Nephron (organoid): ENCODE results near the gene OGFR.
"Not testable (repeated sequence)": the region's sequence is repeated elsewhere in the genome, so short reads cannot be mapped to it uniquely, and the experiment has no call there.

Experiments
- H3K27ac Mint-ChIP-seq, 3 experiments: 2 replicates each; pipeline ENCODE4 v1.8.0; 2020; ENCODE audit warnings: mixed read lengths in 3 of 3, mild to moderate bottlenecking in 2 of 3, moderate library complexity in 1 of 3
- H3K27me3 Mint-ChIP-seq: 2 replicates; pipeline ENCODE4 v1.8.0; 2021; ENCODE audit warnings: low read depth, mild to moderate bottlenecking, moderate library complexity, mixed read lengths
- H3K36me3 Mint-ChIP-seq: 2 replicates; pipeline ENCODE4 v1.8.0; 2020; ENCODE audit warnings: low read depth, mixed read lengths
- H3K4me1 Mint-ChIP-seq: 2 replicates; pipeline ENCODE4 v1.8.0; 2020; ENCODE audit warnings: mixed read lengths
- H3K4me3 Mint-ChIP-seq, 3 experiments: 2 replicates each; pipeline ENCODE4 v1.8.0; 2020; ENCODE audit warnings: mild to moderate bottlenecking in 3 of 3, mixed read lengths in 3 of 3, moderate library complexity in 2 of 3
- H3K9me3 Mint-ChIP-seq: 2 replicates; pipeline ENCODE4 v1.8.0; 2020; ENCODE audit warnings: mixed read lengths
- TF ChIP-seq, protein P1 (sequence below), 3 experiments: fragments of 200-600 bp; sonication (generic); IDR thresholded peaks; one replicate each; pipeline ENCODE4 v1.5.0; 2021; ENCODE audit warnings: antibody characterized with exemption in 3 of 3; ENCODE audit not compliant: unreplicated experiment in 3 of 3

OGFR gene

DNA sequence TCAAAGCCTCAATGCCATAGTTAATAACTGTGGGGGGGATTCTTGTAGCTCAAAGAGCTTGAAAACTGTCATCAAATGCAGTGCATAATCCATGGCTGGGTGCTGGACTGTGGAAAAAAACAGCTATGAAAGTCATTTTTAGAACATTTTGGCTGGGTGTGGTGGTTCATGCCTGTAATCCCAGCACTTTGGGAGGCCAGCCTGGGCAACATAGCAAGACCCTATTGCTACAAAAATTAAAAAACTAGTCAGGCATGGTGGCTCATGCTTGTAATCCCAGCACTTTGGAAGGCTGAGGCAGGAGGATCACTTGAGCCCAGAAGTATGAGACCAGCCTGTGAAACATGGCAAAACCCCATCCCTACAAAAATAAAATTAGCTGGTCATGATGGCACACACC lies 44.8 kb downstream of the OGFR start:
- peaks cover 3% of the 10 kb centered on the region for H3K27me3 Mint-ChIP-seq
- H3K36me3 Mint-ChIP-seq, result peaks cover 34% of the 10 kb centered on the region
- H3K27ac Mint-ChIP-seq, result no peak overlapping the region
- peaks cover 22% of the 10 kb centered on the region for H3K4me1 Mint-ChIP-seq
- TF ChIP-seq, protein P1, sequence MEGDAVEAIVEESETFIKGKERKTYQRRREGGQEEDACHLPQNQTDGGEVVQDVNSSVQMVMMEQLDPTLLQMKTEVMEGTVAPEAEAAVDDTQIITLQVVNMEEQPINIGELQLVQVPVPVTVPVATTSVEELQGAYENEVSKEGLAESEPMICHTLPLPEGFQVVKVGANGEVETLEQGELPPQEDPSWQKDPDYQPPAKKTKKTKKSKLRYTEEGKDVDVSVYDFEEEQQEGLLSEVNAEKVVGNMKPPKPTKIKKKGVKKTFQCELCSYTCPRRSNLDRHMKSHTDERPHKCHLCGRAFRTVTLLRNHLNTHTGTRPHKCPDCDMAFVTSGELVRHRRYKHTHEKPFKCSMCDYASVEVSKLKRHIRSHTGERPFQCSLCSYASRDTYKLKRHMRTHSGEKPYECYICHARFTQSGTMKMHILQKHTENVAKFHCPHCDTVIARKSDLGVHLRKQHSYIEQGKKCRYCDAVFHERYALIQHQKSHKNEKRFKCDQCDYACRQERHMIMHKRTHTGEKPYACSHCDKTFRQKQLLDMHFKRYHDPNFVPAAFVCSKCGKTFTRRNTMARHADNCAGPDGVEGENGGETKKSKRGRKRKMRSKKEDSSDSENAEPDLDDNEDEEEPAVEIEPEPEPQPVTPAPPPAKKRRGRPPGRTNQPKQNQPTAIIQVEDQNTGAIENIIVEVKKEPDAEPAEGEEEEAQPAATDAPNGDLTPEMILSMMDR (IDR thresholded peaks at IDR 0.05; ENCODE audit: unreplicated experiment in 3 of 3), result no peak
- H3K9me3 Mint-ChIP-seq, result no peaks in the 10 kb centered on the region
- H3K4me3 Mint-ChIP-seq, result no peak overlapping the region

DNA sequence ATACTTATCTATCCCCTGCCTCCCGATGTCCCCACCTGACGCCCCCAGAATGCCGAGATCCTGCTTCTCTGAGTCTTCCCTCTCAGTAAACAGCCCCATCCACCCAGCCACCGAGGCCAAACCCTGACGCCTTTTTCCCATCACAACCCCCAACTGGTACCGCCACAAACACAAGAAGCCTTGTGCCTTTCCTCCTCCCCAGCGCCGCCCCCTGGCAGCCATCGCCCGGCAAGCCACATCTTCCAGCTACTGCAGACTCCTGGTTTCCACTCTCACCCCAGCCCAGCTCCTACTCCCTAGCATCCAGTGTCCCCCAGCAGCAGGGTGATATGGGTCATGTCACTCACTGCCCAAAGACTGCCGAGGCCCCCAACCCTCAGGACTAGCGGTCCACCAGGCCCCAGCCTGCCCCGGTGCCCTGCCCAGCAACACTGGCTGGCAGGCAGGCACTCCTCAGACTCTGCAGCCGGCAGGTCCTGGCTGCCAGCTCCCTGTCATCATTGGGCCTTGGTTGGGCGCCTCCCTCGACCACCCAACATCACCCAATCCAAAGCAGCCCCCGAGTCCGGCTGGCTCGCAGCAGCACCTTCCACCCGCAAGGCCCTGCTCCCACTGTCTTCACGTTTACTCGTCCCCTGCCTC lies 45.8 kb downstream of the OGFR start:
- TF ChIP-seq, protein P1 (IDR thresholded peaks at IDR 0.05; ENCODE audit: unreplicated experiment in 3 of 3), result no peak
- H3K36me3 Mint-ChIP-seq, result peaks cover 38% of the 10 kb centered on the region
- H3K9me3 Mint-ChIP-seq, result no peaks in the 10 kb centered on the region
- no peak overlapping the region for H3K27ac Mint-ChIP-seq
- H3K4me3 Mint-ChIP-seq, result no peak overlapping the region
- peaks cover 20% of the 10 kb centered on the region for H3K4me1 Mint-ChIP-seq
- peaks cover 3% of the 10 kb centered on the region for H3K27me3 Mint-ChIP-seq

DNA sequence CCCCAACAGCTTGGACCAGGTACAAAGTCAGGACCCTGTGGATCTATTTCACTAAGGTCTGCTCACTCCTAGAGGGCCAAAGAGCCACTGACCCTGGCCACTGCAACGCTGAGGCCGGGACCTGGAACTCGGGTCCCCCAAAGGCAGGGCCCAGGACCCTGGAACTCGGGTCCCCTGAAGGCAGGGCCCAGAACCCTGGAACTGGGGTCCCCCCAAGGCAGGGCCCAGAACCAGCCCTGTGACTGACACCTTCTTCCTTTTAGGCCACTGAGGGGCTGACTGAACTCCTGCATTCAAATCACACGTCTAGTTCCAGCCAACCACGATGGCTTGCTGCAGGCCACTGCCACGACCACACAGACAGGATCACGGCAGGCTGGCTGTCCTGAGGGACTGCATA lies 47.6 kb downstream of the OGFR start:
- Mint-ChIP-seq H3K36me3 (peaks cover 36% of the 10 kb centered on the region), H3K9me3 (no peaks in the 10 kb centered on the region), H3K4me3 (no peak overlapping the region), H3K4me1 (peaks cover 8% of the 10 kb centered on the region), H3K27me3 (peaks cover 3% of the 10 kb centered on the region), H3K27ac (no peak overlapping the region)
- TF ChIP-seq, protein P1 (IDR thresholded peaks at IDR 0.05; ENCODE audit: unreplicated experiment in 3 of 3), result no peak

DNA sequence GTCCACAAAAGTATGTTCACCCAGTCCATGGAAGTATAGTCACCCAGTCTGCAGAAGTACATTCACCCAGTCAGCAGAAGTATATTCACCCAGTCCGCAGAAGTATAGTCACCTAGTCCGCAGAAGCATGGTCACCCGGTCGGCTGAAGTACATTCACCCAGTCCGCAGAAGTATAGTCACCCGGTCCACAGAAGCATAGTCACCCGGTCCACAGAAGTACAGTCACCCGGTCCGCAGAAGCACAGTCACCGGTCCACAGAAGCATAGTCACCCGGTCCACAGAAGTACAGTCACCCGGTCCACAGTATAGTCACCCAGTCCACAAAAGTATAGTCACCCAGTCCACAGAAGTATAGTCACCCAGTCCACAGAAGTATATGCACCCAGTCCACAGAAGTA lies 48.2 kb downstream of the OGFR start:
- H3K4me3 Mint-ChIP-seq, result no peak overlapping the region
- H3K36me3 Mint-ChIP-seq, result peaks cover 38% of the 10 kb centered on the region
- no peak overlapping the region for H3K27ac Mint-ChIP-seq
- H3K9me3 Mint-ChIP-seq, result no peaks in the 10 kb centered on the region
- TF ChIP-seq, protein P1 (IDR thresholded peaks at IDR 0.05; ENCODE audit: unreplicated experiment in 3 of 3), result no peak
- peaks cover 2% of the 10 kb centered on the region for H3K4me1 Mint-ChIP-seq
- H3K27me3 Mint-ChIP-seq, result peaks cover 1% of the 10 kb centered on the region

DNA sequence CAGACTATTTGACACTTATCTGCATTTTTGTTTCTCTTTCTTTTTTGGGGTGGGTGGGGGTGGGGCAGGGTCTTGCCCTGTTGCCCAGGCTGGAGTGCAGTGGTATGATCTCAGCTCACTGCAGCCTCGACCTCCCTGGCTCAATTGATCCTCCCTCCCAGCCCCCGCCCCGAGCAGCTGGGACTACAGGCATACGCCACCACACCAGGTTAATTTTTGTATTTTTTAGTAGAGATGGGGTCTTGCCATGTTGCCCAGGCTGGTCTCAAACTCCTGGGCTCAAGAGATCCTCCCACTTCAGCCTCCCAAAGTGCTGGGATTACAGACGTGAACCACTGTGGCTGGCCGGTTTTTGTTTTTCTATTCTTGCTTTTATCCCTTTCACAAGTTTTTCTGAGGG lies 48.7 kb downstream of the OGFR start:
- not testable (repeated sequence) for H3K4me3 Mint-ChIP-seq, H3K27me3 Mint-ChIP-seq, H3K4me1 Mint-ChIP-seq, H3K9me3 Mint-ChIP-seq, H3K27ac Mint-ChIP-seq
- peaks cover 36% of the 10 kb centered on the region for H3K36me3 Mint-ChIP-seq

DNA sequence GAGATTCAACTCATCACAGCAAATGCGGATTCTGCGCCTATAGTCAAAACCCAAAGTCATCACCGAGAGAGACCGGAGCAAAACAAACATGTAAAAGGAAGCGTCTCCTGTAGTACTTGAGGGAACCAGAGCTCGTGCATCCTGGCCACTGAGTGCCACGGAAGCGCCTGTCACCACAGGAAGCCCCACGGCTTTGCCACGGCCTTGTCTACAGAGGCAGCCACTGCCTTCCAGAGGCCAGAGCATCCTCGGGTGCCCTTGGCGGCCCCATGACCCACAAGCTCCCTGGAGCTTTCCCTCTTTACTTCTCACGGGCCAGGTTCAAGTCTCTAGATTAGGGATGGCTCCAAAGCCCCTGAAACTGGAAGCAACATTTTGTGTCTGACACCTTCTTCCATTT lies 49.5 kb downstream of the OGFR start:
- no peaks in the 10 kb centered on the region for H3K9me3 Mint-ChIP-seq
- H3K36me3 Mint-ChIP-seq, result peaks cover 36% of the 10 kb centered on the region
- no peak overlapping the region for H3K27ac Mint-ChIP-seq
- peaks cover 8% of the 10 kb centered on the region for H3K4me1 Mint-ChIP-seq
- H3K27me3 Mint-ChIP-seq, result peaks cover 3% of the 10 kb centered on the region
- TF ChIP-seq, protein P1 (IDR thresholded peaks at IDR 0.05; ENCODE audit: unreplicated experiment in 3 of 3), result no peak
- H3K4me3 Mint-ChIP-seq, result no peak overlapping the region
